ENCODE results near the gene PGM3. TPM values are rescaled to one million over a fixed set of nuclear protein-coding genes. Genes with fewer than 3 reads are reported as not detected.

The PGM3 gene, protein sequence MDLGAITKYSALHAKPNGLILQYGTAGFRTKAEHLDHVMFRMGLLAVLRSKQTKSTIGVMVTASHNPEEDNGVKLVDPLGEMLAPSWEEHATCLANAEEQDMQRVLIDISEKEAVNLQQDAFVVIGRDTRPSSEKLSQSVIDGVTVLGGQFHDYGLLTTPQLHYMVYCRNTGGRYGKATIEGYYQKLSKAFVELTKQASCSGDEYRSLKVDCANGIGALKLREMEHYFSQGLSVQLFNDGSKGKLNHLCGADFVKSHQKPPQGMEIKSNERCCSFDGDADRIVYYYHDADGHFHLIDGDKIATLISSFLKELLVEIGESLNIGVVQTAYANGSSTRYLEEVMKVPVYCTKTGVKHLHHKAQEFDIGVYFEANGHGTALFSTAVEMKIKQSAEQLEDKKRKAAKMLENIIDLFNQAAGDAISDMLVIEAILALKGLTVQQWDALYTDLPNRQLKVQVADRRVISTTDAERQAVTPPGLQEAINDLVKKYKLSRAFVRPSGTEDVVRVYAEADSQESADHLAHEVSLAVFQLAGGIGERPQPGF
- total RNA-seq (2014; rRNA removed; shearing (Covaris generic); ENCODE audit: low replicate concordance), result 10.6 and 28.0 TPM in 2 replicates

DNA sequence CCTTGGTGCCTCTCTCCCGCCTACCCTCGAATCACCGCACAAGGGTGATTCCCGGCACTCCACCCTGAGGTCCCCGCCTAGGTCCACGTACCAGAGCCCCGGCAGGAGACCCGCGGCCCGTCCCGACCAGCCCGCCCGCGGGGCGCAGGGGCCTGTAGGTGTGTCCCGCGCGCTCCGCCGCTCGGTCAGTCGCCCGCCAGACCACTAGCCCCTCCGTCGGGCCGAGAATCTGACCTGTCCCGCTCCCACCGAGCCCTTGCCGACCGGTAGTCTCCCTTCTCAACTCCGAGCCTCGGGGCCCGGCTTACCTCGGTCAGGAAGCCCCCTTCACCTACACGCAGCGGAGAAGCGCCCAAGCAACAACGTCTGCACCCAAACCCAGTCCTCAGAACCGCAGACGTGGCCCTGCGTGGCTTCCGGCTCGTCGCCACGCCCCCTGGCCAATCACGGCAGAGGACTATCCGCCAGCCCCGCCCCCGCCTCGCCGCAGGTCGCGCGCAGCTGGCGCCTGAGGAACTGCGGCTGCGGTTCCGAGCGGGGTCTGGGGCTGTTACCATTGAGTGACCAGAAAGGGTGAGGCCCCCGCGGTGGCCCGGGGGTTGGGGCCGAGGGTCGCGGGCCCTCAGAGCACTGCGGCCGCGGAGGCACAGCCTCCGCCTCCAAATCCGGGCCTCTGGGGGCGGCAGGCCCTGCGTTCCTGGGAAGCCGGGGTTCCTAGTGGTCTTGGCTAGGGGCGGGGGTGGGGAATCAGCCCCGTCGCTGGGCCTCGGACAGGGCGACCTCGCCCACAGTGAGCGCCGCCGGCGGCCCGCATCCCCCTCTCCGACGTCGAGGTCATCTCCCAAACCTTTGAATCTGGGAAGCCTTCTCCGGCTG lies at the start of gene PGM3, which contains the start of gene RWDD2A:
TSS of gene PGM3 (minus strand) at position 395 of the 876 bp plus-strand sequence. CDS start 2,253 bp downstream, outside the sequence.
TSS of gene RWDD2A (plus strand) at position 487 of the 876 bp plus-strand sequence. CDS start 1,095 bp downstream, outside the sequence.
- Histone ChIP-seq H3K9me3 (ENCODE audit: low read length) (no peaks in the 10 kb centered on the region), H4K20me1 (ENCODE audit: insufficient read depth, low read depth, low read length) (no peaks in the 10 kb centered on the region), H2AFZ (ENCODE audit: low read length) (peak within 1 kb of the TSS; percentile 96), H3K36me3 (ENCODE audit: insufficient read depth, low read length) (peaks cover 11% of the 10 kb centered on the region), H3K4me3 (ENCODE audit: low read length) (peak within 1 kb of the TSS; percentile 82), H3K9me2 (replicated peaks; ENCODE audit: insufficient read depth, low read length) (no peaks in the 10 kb centered on the region), H3K4me2 (ENCODE audit: low read depth, low read length, poor library complexity, severe bottlenecking) (peak within 1 kb of the TSS; percentile 69), H3K9ac (ENCODE audit: low read length) (peak within 1 kb of the TSS; percentile 77), H3K27ac (ENCODE audit: low read length) (no peak within 1 kb of the TSS), H3K27me3 (ENCODE audit: low read length) (no peaks in the 10 kb centered on the region), H3K79me2 (ENCODE audit: low read length) (peaks cover 45% of the 10 kb centered on the region), H3K4me1 (ENCODE audit: low read length) (peaks cover 20% of the 10 kb centered on the region)
- DNase-seq, result peak; percentile 96

DNA sequence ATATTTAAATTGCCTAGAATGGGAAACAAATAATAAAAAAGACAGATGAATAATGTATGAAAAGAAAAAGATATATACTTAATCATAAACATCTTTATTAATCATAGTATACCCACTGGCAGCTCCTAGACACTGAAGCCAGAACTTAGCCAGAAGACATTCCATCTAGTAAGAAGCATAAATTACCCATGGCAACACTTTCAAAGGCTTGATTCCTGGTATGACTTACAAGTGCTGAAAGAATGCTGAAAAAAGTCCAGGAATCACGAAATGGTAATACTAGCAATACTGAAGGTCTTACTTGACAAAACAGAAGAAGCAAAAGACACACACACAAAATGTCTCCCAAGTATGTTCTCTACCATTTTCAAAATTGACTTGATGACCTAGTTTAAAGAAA lies 38.1 kb upstream of the PGM3 start:
- H3K4me2 ChIP-seq (ENCODE audit: low read depth, low read length, poor library complexity, severe bottlenecking), result no peak overlapping the region
- no peaks in the 10 kb centered on the region for H3K9me2 ChIP-seq (replicated peaks; ENCODE audit: insufficient read depth, low read length)
- H3K36me3 ChIP-seq (ENCODE audit: insufficient read depth, low read length), result no peaks in the 10 kb centered on the region
- H3K4me1 ChIP-seq (ENCODE audit: low read length), result no peaks in the 10 kb centered on the region
- H3K79me2 ChIP-seq (ENCODE audit: low read length), result no peaks in the 10 kb centered on the region
- no peak for DNase-seq
- H3K27ac ChIP-seq (ENCODE audit: low read length), result no peak overlapping the region
- H4K20me1 ChIP-seq (ENCODE audit: insufficient read depth, low read depth, low read length), result no peaks in the 10 kb centered on the region
- H3K27me3 ChIP-seq (ENCODE audit: low read length), result no peaks in the 10 kb centered on the region
- no peak overlapping the region for H2AFZ ChIP-seq (ENCODE audit: low read length)
- H3K4me3 ChIP-seq (ENCODE audit: low read length), result no peak overlapping the region
- no peak overlapping the region for H3K9ac ChIP-seq (ENCODE audit: low read length)
- H3K9me3 ChIP-seq (ENCODE audit: low read length), result no peaks in the 10 kb centered on the region

DNA sequence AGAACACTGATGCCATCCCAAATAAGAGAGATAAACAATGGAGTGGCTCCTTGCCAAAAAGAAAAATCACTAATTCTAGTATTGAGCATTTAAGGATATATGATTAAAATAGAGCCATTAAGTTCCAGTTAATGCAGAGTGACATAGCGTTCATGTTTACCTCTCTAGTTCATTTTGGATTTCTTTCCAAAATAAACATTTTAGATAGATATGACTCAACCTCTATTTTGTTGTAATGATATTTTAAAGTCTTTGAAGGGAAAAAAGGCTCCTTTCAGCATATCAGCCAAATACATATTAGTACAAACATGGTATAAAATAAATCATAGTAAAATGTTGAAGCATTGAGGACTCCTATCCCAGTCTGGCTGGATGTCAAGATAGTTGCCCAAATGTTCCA lies 33.5 kb upstream of the PGM3 start:
- H3K4me2 ChIP-seq (ENCODE audit: low read depth, low read length, poor library complexity, severe bottlenecking), result no peak overlapping the region
- no peak for DNase-seq
- H3K27me3 ChIP-seq (ENCODE audit: low read length), result no peaks in the 10 kb centered on the region
- H4K20me1 ChIP-seq (ENCODE audit: insufficient read depth, low read depth, low read length), result no peaks in the 10 kb centered on the region
- H3K36me3 ChIP-seq (ENCODE audit: insufficient read depth, low read length), result no peaks in the 10 kb centered on the region
- no peak overlapping the region for H2AFZ ChIP-seq (ENCODE audit: low read length)
- no peak overlapping the region for H3K27ac ChIP-seq (ENCODE audit: low read length)
- H3K4me1 ChIP-seq (ENCODE audit: low read length), result no peaks in the 10 kb centered on the region
- H3K9me3 ChIP-seq (ENCODE audit: low read length), result no peaks in the 10 kb centered on the region
- no peak overlapping the region for H3K9ac ChIP-seq (ENCODE audit: low read length)
- H3K9me2 ChIP-seq (replicated peaks; ENCODE audit: insufficient read depth, low read length), result no peaks in the 10 kb centered on the region
- no peaks in the 10 kb centered on the region for H3K79me2 ChIP-seq (ENCODE audit: low read length)
- no peak overlapping the region for H3K4me3 ChIP-seq (ENCODE audit: low read length)

DNA sequence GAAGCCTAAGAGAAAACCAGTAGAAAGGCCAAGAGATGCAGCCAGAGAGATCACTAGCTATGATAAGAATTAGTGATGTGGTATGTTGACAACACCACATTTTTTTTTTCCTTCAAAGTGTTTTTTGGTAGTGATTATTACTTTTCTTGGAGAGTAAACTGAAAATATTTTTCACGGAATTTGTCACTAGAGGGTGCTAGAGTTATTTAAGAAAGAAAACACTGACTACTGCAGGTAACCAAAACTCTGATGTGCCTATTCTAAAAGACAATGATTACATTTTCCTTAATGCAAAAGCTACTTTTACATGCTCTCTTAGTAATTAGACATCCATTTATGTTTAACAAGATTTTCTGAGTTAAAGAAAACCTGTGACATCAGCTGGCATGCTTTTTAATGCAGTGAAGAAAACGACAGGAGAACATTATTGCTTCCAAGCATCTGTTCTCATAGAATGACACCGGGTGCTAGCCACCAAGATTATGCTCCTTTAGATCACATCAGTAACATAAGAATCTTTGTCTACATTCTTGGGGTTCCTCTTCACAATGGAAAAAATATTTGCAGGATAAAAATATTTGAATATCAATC lies 28.9 kb upstream of the PGM3 start:
- H3K9ac ChIP-seq (ENCODE audit: low read length), result no peak overlapping the region
- no peaks in the 10 kb centered on the region for H3K4me1 ChIP-seq (ENCODE audit: low read length)
- DNase-seq, result peak; percentile 78
- no peak overlapping the region for H3K27ac ChIP-seq (ENCODE audit: low read length)
- H3K36me3 ChIP-seq (ENCODE audit: insufficient read depth, low read length), result no peaks in the 10 kb centered on the region
- H3K4me3 ChIP-seq (ENCODE audit: low read length), result no peak overlapping the region
- no peaks in the 10 kb centered on the region for H4K20me1 ChIP-seq (ENCODE audit: insufficient read depth, low read depth, low read length)
- no peaks in the 10 kb centered on the region for H3K79me2 ChIP-seq (ENCODE audit: low read length)
- no peak overlapping the region for H3K4me2 ChIP-seq (ENCODE audit: low read depth, low read length, poor library complexity, severe bottlenecking)
- H3K9me3 ChIP-seq (ENCODE audit: low read length), result no peaks in the 10 kb centered on the region
- H2AFZ ChIP-seq (ENCODE audit: low read length), result no peak overlapping the region
- no peaks in the 10 kb centered on the region for H3K27me3 ChIP-seq (ENCODE audit: low read length)
- H3K9me2 ChIP-seq (replicated peaks; ENCODE audit: insufficient read depth, low read length), result no peaks in the 10 kb centered on the region

DNA sequence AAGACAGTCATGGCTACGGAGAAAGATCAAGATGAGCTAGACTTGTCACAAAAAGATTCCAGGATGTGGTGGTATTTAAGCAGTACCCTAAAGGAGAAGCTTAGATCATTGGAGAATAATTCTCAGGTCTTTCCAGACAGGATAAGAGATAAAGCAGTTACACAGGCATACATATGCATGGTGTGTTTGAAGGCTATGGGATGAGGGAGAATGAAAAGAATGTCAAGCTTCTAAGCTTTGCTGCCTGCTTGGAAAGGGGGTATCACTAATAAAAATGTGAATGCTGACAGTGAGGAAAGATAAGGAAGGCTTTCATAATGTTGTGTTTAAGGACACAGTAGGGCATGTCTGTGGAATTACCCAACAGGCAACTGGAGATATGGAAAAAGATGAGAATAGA lies 28.2 kb upstream of the PGM3 start:
- Histone ChIP-seq H3K79me2 (ENCODE audit: low read length) (no peaks in the 10 kb centered on the region), H3K9me2 (replicated peaks; ENCODE audit: insufficient read depth, low read length) (no peaks in the 10 kb centered on the region), H3K4me2 (ENCODE audit: low read depth, low read length, poor library complexity, severe bottlenecking) (no peak overlapping the region), H3K9ac (ENCODE audit: low read length) (no peak overlapping the region), H4K20me1 (ENCODE audit: insufficient read depth, low read depth, low read length) (no peaks in the 10 kb centered on the region), H3K27ac (ENCODE audit: low read length) (no peak overlapping the region), H3K9me3 (ENCODE audit: low read length) (no peaks in the 10 kb centered on the region), H3K4me1 (ENCODE audit: low read length) (no peaks in the 10 kb centered on the region), H3K4me3 (ENCODE audit: low read length) (no peak overlapping the region), H3K27me3 (ENCODE audit: low read length) (no peaks in the 10 kb centered on the region), H2AFZ (ENCODE audit: low read length) (no peak overlapping the region), H3K36me3 (ENCODE audit: insufficient read depth, low read length) (no peaks in the 10 kb centered on the region)
- DNase-seq, result no peak

DNA sequence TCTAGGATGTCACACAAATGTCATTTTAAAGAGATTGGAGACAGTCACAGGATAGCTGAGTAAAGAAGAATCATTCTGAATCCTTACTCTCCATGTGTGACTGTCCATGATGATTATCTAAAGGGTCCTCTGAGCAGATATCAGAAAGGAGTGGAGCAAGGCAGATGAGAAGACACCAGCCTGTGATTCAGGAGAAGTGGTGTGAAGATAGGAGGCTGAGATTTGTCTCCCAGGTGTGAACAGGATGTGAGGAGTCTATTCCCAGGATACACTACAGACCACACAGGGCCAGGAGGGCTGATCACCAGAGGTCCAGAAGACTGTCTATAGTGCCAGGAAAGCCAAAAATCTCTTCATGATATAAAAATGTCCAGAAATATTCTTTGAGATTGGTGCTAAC lies 27.1 kb upstream of the PGM3 start:
- H3K9me3 ChIP-seq (ENCODE audit: low read length), result no peaks in the 10 kb centered on the region
- DNase-seq, result no peak
- H3K36me3 ChIP-seq (ENCODE audit: insufficient read depth, low read length), result no peaks in the 10 kb centered on the region
- no peaks in the 10 kb centered on the region for H4K20me1 ChIP-seq (ENCODE audit: insufficient read depth, low read depth, low read length)
- H3K79me2 ChIP-seq (ENCODE audit: low read length), result no peaks in the 10 kb centered on the region
- peaks cover 3% of the 10 kb centered on the region; the same call in 1 of the 2 replicates for H3K4me1 ChIP-seq (ENCODE audit: low read length)
- no peak overlapping the region for H2AFZ ChIP-seq (ENCODE audit: low read length)
- H3K9ac ChIP-seq (ENCODE audit: low read length), result no peak overlapping the region
- no peaks in the 10 kb centered on the region for H3K9me2 ChIP-seq (replicated peaks; ENCODE audit: insufficient read depth, low read length)
- H3K27ac ChIP-seq (ENCODE audit: low read length), result no peak overlapping the region
- H3K27me3 ChIP-seq (ENCODE audit: low read length), result no peaks in the 10 kb centered on the region
- no peak overlapping the region for H3K4me2 ChIP-seq (ENCODE audit: low read depth, low read length, poor library complexity, severe bottlenecking)
- H3K4me3 ChIP-seq (ENCODE audit: low read length), result no peak overlapping the region

DNA sequence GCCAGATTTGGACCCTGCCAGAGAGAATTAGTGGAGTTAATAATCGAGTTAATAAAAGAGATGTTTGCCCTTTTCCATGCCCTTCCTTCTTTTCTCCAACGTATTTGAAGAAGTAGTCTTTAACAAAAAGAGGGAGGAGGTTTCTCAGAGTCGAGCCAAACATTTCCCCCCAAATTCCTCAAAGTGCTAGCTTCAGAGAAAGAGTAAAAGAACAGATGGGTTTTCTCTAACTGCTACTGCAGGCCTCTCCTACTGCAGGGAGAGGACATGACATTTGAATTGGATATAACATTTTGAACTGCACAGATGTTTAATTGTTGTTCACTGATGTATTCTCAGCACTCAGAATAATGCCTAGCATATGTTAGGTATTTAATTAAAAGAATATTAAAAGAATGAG lies 25.6 kb upstream of the PGM3 start:
- DNase-seq, result no peak
- Histone ChIP-seq H3K27me3 (ENCODE audit: low read length) (no peaks in the 10 kb centered on the region), H3K27ac (ENCODE audit: low read length) (no peak overlapping the region), H3K9ac (ENCODE audit: low read length) (no peak overlapping the region), H3K36me3 (ENCODE audit: insufficient read depth, low read length) (no peaks in the 10 kb centered on the region), H3K9me3 (ENCODE audit: low read length) (no peaks in the 10 kb centered on the region), H3K4me1 (ENCODE audit: low read length) (peaks cover 3% of the 10 kb centered on the region; the same call in 1 of the 2 replicates), H2AFZ (ENCODE audit: low read length) (no peak overlapping the region), H3K4me3 (ENCODE audit: low read length) (no peak overlapping the region), H3K79me2 (ENCODE audit: low read length) (no peaks in the 10 kb centered on the region), H4K20me1 (ENCODE audit: insufficient read depth, low read depth, low read length) (no peaks in the 10 kb centered on the region), H3K9me2 (replicated peaks; ENCODE audit: insufficient read depth, low read length) (no peaks in the 10 kb centered on the region), H3K4me2 (ENCODE audit: low read depth, low read length, poor library complexity, severe bottlenecking) (no peak overlapping the region)
